Fibroblast of the conjunctiva (primary cell): Measurements from ENCODE around the gene RUNX2.

Source experiments
- DNase-seq: peaks from one replicate; pipeline ENCODE4 v3.0.0-alpha.2; 2010; ENCODE audit warnings: low read depth

The RUNX2 gene

DNA sequence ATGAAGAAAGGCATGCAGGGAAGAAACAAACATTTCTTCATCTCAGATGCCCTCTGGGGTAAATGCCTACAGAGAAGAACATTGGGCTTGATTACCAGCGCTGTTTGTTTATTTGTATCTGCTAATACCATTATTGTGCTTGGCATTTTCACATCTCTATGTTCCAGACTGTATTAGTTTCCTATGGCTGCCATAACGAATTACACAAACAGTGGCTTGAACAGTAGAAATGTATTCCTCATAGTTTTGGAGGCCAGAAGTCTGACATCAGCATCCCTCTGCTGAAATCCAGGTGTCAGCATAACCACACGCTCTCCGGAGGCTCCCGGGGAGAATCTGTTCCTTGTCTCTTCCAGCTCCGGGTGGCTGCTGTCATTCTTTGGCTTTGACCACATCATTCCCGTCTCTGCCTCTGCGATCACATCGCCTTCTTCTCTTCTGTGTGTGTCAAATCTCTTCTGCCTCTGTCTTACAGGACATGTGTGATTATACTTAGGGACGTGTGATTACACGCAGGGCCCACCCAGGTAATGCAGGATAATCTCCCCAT, 291.2 kb downstream of the RUNX2 start:
- DNase-seq: no peak

- no peak for DNase-seq
These were observed 291.9 kb downstream of the RUNX2 start for GRCh38 chr6:45619994-45620471.

- no peak for DNase-seq
These were observed 296.1 kb downstream of the RUNX2 start for GRCh38 chr6:45624228-45624627.

GRCh38 chr6:45625191-45625664, 297.1 kb downstream of the RUNX2 start:
- DNase-seq: no peak

DNA sequence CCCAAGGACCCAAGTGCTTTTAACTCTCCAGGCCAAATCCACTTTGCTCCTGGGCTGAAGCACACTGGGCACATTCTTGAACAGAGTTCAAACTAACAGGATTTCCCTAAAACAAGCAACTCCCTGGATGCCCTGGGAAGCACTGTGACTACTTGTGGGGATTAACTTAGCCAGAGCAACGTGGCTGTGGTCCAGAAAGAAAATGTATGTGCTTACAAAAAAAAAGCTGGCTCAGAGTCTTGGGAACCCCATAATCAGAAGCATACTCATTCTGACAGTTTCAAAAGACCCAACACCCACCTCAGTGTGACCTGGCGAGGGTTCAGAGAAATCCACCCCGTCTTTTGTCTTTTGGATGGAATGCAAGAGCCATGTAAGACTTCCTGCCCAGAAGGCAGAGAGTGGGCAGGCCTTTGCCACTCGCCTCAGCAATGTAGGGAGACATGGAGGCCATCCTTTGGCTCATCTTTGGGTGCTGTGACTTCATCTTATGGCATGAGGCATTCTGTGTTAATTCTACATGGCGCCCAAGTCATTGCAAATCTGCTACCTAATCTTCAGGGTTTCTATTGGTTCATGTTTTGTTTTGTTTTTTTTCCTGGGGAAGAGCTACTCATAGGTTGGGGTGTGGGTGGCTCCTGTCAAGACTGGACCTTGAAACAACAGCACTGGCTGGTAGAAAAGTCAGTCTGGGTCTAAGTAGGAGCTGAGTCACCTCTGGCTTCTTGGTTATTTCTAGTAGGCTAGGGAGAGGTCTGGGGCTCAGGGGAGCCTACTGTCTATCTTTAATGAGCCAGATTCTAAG, 298.2 kb downstream of the RUNX2 start:
- peak; percentile 79 for DNase-seq

DNA sequence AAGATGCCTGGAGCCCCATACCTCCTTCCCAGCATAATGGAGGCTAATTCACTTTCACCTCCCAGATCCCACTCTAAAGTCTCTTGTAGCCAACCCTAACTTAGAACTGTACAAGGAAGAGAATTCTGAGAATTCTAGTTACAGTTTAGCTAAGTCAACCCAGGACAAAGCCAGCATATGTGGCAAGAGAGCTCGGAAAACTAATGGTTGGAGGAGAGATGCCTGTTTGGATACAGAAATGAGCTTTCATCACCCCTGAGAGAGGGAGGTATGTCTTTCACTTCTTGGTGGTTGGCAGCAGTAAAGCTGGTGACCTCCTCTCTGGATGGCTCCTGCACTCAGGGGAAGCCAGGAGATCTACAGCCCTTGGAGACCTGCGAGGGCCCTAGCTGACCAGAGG, 302.2 kb downstream of the RUNX2 start:
- DNase-seq: no peak

- DNase-seq: no peak
These were observed 302.7 kb downstream of the RUNX2 start for GRCh38 chr6:45630801-45631200.

GRCh38 chr6:45631396-45631795, 303.3 kb downstream of the RUNX2 start:
- no peak for DNase-seq

DNA sequence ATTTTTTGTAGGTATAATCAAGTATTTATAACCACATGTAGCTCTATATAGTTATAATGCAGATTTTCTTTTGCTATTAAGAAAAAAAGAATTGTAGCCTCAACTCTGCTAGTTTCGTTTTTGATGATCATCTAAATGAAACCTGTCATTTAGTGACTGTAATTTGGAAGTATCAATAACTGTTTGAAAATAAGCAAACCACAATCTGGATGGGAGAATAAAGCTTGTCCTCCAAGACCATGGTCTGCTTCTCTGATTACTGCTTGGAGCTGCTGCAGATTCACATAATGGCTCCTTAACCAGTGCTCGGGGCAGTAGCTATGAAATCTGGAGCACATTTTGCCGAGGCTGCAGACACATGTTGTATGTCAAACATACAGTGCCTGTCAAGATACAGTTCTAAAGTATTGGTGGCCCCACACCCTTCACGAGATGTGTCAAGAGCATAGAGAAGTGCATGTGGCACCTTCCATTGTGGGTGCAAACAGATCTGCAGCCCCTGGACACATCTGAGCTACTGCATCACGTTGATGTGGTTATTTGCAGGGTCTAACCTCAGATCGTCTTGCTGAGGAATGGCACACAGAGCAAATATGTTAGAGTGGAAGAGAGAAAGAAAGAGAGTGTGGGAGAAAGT, 305.3 kb downstream of the RUNX2 start:
- no peak for DNase-seq

DNA sequence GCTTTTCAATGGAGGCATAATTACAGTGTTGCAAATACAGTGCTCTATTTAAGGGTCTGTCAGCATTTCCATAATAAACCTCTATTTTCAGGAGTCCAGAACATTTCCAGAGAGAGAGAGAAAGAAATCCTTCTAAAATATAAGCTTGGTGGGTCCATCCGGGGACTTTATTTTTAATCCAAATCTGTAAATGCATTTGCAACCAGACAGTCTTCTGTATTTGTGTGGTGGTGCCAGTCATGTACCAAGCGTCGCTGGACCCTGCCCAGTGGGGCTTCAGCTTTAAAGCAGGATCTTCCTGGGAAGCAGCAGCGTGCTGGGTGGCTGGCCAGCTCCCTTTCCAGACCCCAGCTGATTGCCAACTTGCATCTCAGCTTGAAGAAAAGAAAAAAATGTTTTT, 306.1 kb downstream of the RUNX2 start:
- no peak for DNase-seq

- DNase-seq: no peak
These were observed 307.2 kb downstream of the RUNX2 start for GRCh38 chr6:45635284-45635867.

- DNase-seq: no peak
These were observed 308.9 kb downstream of the RUNX2 start for GRCh38 chr6:45637056-45637455.

DNA sequence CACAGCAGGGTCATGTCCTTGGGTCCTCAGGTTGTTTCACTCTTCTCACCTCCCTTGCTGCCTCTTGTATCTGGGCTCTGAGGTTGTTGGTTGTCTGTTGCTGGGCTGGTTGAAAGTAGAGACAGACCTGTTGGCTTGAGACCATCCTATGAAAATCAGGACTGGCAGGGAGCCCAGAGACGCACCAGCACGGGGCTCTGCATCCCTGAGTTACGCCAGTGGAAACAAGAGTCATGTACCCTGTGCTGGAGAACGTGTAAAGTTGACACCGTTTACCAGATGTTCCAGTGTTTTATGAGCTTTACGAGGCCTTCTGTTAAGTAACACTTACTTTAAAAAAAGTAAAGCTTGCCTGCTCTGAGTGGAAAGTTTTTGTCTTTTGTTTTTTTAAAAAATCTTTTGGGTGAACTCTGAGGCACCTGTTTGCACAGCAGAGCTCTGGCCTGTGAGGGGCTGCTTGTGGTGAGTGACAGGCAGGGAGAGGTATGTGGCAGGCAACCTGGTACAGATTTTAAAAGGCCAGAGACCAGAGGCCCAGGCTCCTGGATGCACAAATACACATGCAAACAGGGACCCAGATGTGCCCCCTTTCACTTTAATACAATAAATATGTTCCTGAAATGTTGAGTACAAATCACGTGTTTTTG, 309.6 kb downstream of the RUNX2 start:
- peak; percentile 27 for DNase-seq

DNA sequence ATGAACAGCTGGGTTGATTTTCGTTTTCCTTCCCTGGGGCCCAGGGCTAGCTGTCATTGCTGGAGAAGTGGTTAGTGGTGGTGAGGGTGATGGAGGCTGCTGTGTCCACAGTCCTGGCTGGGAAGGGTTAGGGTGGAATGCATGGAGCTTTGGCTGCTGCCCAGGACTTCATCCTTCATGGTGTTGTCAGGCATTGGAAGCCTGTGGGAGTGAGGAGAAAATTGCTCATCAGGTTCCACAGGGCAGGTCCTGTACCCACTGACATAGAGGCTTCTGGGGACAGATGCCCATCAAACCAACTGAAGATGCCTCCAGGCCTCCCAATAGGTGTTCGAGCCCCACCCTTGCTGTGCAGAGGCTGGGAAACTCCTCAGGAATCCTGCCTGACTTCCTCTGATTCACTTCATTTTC, 312.0 kb downstream of the RUNX2 start:
- DNase-seq: no peak

DNA sequence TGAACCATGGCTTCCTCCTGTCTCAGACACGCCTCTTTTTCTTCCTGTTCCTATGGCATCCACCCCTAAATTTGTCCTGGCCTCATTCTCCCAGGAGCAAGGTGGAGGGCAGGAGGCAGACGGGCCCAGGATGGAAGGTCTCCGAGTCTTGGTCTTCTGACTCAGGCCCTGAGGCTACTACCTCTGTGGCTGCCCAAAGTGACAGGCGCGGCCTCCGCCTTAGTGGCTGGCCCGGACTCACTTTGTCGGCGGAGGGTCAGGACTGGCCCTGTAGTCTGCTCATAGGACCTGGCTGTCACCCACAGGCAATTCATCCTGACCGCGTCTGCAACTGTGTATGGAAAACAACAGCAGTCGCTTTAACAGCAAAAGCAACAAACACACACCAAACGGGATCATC, 312.7 kb downstream of the RUNX2 start:
- no peak for DNase-seq

DNA sequence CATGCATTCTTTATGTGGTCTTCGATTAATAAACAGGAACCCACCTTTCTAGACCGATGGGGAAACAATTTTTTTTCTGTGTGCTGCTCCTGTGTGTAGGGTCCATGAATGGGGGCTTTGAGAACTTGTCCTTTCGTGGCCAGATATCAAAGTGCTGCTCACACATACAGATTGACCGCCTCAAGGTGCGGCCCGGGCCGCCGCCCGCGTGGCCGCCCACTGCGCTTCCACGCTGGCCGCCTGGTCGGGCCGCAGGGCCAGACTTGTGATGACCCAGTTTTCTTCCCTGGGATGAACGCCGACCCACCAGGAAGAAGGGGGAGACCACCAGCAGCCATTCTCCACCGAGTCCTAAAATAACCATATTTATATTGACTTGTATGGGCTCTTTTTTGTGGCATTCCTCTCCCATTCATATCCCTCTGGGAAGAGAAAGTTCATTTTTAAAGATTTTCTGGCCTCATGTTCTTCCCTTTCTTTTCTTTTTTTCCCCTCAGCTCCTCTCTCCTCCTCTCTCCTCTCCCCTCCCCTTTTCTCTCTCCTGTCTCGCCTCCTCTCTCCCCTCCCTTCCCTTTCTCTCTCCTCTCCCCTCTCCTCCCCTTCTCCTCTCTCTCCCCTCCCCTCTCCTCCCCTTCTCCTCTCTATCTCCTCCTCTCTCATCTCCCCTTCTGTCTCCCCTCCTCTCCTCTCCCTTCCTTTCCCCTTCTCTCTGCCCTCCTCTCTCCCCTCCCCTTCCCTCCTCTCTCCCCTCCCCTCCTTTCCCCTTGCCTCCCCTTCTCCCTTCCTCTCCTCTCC, 314.4 kb downstream of the RUNX2 start:
- DNase-seq: no peak

GRCh38 chr6:45643126-45643525, 315.0 kb downstream of the RUNX2 start:
- DNase-seq: no peak

DNA sequence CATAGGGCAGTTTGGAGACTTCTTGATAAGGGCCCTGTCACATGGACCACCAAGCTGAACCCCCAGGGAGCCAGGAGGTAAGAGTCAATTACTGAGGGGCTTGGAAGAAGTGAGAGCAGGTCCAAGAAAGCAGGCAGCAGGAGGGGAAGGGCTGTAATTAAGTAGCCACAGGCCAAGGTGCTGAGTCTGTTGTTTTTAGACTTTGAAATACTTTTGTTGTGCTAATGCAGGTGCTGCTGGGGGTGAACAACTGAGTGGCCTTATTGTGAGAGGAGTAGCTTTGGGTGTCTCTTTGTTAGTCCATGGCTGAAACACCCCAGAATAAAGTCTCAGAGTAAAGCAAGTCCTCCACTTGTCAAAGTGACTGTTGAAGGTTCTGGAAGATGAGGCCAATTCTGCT, 316.6 kb downstream of the RUNX2 start:
- DNase-seq: no peak

GRCh38 chr6:45645302-45645701, 317.2 kb downstream of the RUNX2 start:
- DNase-seq: no peak

GRCh38 chr6:45647341-45648261, 319.5 kb downstream of the RUNX2 start:
- DNase-seq: no peak
